H9 (cell line): ENCODE results near the gene TBX5. TPM values are rescaled to one million over a fixed set of nuclear protein-coding genes. Genes with fewer than 3 reads are reported as not detected.

Experiments used
- DNase-seq: peaks from one replicate; pipeline ENCODE4 v3.0.0-alpha.2; 2017
- H2AFZ ChIP-seq: one replicate; pipeline ENCODE4 v1.6.1; 2013; ENCODE audit warnings: mild to moderate bottlenecking, low read length, control low read depth, moderate library complexity
- H2AK5ac ChIP-seq: 2 replicates; pipeline ENCODE4 v1.6.1; 2013; ENCODE audit warnings: low read length, control low read depth, mixed read lengths; ENCODE audit not compliant: insufficient read length
- H2BK120ac ChIP-seq: one replicate; pipeline ENCODE4 v1.6.1; 2013; ENCODE audit warnings: low read depth, mild to moderate bottlenecking, low read length, control low read depth, inconsistent platforms; ENCODE audit not compliant: poor library complexity, severe bottlenecking
- H2BK12ac ChIP-seq: 2 replicates; pipeline ENCODE4 v1.6.1; 2013; ENCODE audit warnings: low read length, control low read depth, mixed read lengths, low read depth; ENCODE audit not compliant: insufficient read length
- H2BK15ac ChIP-seq: 2 replicates; pipeline ENCODE4 v1.6.1; 2013; ENCODE audit warnings: low read depth, low read length, control low read depth
- H2BK20ac ChIP-seq: one replicate; pipeline ENCODE4 v1.6.1; 2013; ENCODE audit warnings: low read depth, mild to moderate bottlenecking, low read length, control low read depth, inconsistent platforms; ENCODE audit not compliant: poor library complexity, severe bottlenecking
- H2BK5ac ChIP-seq: 2 replicates; pipeline ENCODE4 v1.6.1; 2013; ENCODE audit warnings: low read length, control low read depth, mixed read lengths; ENCODE audit not compliant: insufficient read length
- H3K14ac ChIP-seq: 2 replicates; pipeline ENCODE4 v1.6.1; 2013; ENCODE audit warnings: low read length, control low read depth; ENCODE audit not compliant: insufficient read depth
- H3K18ac ChIP-seq: 2 replicates; pipeline ENCODE4 v1.6.1; 2013; ENCODE audit warnings: low read depth, mild to moderate bottlenecking, mixed read lengths, low read length, control low read depth; ENCODE audit not compliant: insufficient read length
- H3K23ac ChIP-seq: 2 replicates; pipeline ENCODE4 v1.6.1; 2013; ENCODE audit warnings: low read length, control low read depth, mixed read lengths, low read depth; ENCODE audit not compliant: insufficient read length
- H3K23me2 ChIP-seq: 2 replicates; pipeline ENCODE4 v1.6.1; 2013; ENCODE audit warnings: low read depth, mild to moderate bottlenecking, mixed read lengths, low read length, control low read depth; ENCODE audit not compliant: insufficient read length, poor library complexity, severe bottlenecking
- H3K27ac ChIP-seq: 2 replicates; pipeline ENCODE4 v1.5.1; 2013; ENCODE audit warnings: low read length, control low read depth, mixed read lengths, low read depth; ENCODE audit not compliant: insufficient read length
- H3K27me3 ChIP-seq: 2 replicates; pipeline ENCODE4 v1.6.1; 2013; ENCODE audit warnings: low read length, control low read depth, inconsistent platforms; ENCODE audit not compliant: insufficient read depth
- H3K4ac ChIP-seq: 2 replicates; pipeline ENCODE4 v1.6.1; 2013; ENCODE audit warnings: low read depth, mild to moderate bottlenecking, control low read depth, inconsistent platforms, low read length, moderate library complexity
- H3K4me1 ChIP-seq: 2 replicates; pipeline ENCODE4 v1.6.1; 2013; ENCODE audit warnings: low read length, control low read depth, inconsistent platforms; ENCODE audit not compliant: insufficient read depth
- H3K4me2 ChIP-seq: 2 replicates; pipeline ENCODE4 v1.6.1; 2013; ENCODE audit warnings: low read length, control low read depth, mixed read lengths; ENCODE audit not compliant: insufficient read length, insufficient read depth
- H3K56ac ChIP-seq: 2 replicates; pipeline ENCODE4 v1.6.1; 2013; ENCODE audit warnings: low read depth, mild to moderate bottlenecking, mixed read lengths, low read length, control low read depth; ENCODE audit not compliant: insufficient read length
- H3K79me1 ChIP-seq: 2 replicates; pipeline ENCODE4 v1.6.1; 2013; ENCODE audit warnings: low read depth, mild to moderate bottlenecking, moderate library complexity, low read length, control low read depth, inconsistent platforms; ENCODE audit not compliant: insufficient read depth, poor library complexity, severe bottlenecking
- H3K79me2 ChIP-seq: 2 replicates; pipeline ENCODE4 v1.6.1; 2013; ENCODE audit warnings: low read length, control low read depth, inconsistent platforms; ENCODE audit not compliant: insufficient read depth
- H3K9ac ChIP-seq: 2 replicates; pipeline ENCODE4 v1.6.1; 2013; ENCODE audit warnings: low read length, control low read depth, mixed read lengths; ENCODE audit not compliant: insufficient read length; ENCODE audit errors: extremely low read depth
- H3K9me3 ChIP-seq: one replicate; pipeline ENCODE4 v1.6.1; 2013; ENCODE audit warnings: low read depth, low read length, inconsistent platforms; ENCODE audit not compliant: control insufficient read depth
- H3T11ph ChIP-seq: one replicate; pipeline ENCODE4 v1.6.1; 2013; ENCODE audit warnings: mild to moderate bottlenecking, low read length, control low read depth, inconsistent platforms
- H4K20me1 ChIP-seq: one replicate; pipeline ENCODE4 v1.6.1; 2013; ENCODE audit not compliant: control insufficient read depth, insufficient read length, insufficient read depth
- H4K5ac ChIP-seq: 2 replicates; pipeline ENCODE4 v1.6.1; 2013; ENCODE audit warnings: low read depth, mild to moderate bottlenecking, mixed read lengths, low read length, control low read depth; ENCODE audit not compliant: insufficient read length
- H4K8ac ChIP-seq: replicated peaks from 2 replicates; pipeline ENCODE4 v1.6.1; 2013; ENCODE audit warnings: low read length, control low read depth, mixed read lengths, low read depth; ENCODE audit not compliant: insufficient read length
- H4K91ac ChIP-seq: 2 replicates; pipeline ENCODE4 v1.6.1; 2013; ENCODE audit warnings: low read depth, mild to moderate bottlenecking, moderate library complexity, mixed read lengths, low read length, control low read depth; ENCODE audit not compliant: insufficient read length
- H3K27ac Mint-ChIP-seq, 3 experiments: 2 replicates in 2 of 3; 3 replicates in 1 of 3; pipeline ENCODE4 v1.8.0; 2020 to 2021; ENCODE audit warnings: mixed read lengths in 3 of 3, mild to moderate bottlenecking in 1 of 3, moderate library complexity in 1 of 3
- H3K27me3 Mint-ChIP-seq: 2 replicates; pipeline ENCODE4 v1.8.0; 2021; ENCODE audit warnings: low read depth, mild to moderate bottlenecking, moderate library complexity, mixed read lengths
- H3K36me3 Mint-ChIP-seq, 3 experiments: 2 replicates in 2 of 3; 3 replicates in 1 of 3; pipeline ENCODE4 v1.8.0; 2020 to 2021; ENCODE audit warnings: low read depth in 3 of 3, mixed read lengths in 3 of 3; ENCODE audit not compliant: insufficient read depth in 1 of 3
- H3K4me1 Mint-ChIP-seq, 2 experiments: 2 replicates each; pipeline ENCODE4 v1.8.0; 2020; ENCODE audit warnings: mixed read lengths in 2 of 2
- H3K4me3 Mint-ChIP-seq, 2 experiments: 2 replicates in 1 of 2; 3 replicates in 1 of 2; pipeline ENCODE4 v1.8.0; 2020 to 2021; ENCODE audit warnings: mild to moderate bottlenecking in 2 of 2, mixed read lengths in 2 of 2, moderate library complexity in 1 of 2
- H3K9me3 Mint-ChIP-seq, 2 experiments: 2 replicates in 1 of 2; 3 replicates in 1 of 2; pipeline ENCODE4 v1.8.0; 2020; ENCODE audit warnings: mild to moderate bottlenecking in 2 of 2, mixed read lengths in 2 of 2, moderate library complexity in 1 of 2
- CTCF ChIP-seq: fragments of 200-600 bp; sonication (generic); conservative IDR thresholded peaks from 3 replicates; pipeline ENCODE4 v1.8.0; 2021; ENCODE audit warnings: antibody characterized with exemption, mild to moderate bottlenecking
- WGBS: extraction: QIAGEN DNeasy Blood & Tissue Kit; methylation state at CpG from one replicate; pipeline ENCODE4 v1.1.7; 2013; ENCODE audit warnings: missing lambda C conversion rate, low lambda C conversion rate, mixed read lengths; ENCODE audit not compliant: insufficient read length; ENCODE audit errors: extremely low coverage; 5-methylcytosine and 5-hydroxymethylcytosine counted together
- total RNA-seq: library from RNA; stranded (reverse); gene quantifications from 2 replicates; pipeline ENCODE4 v1.2.1, GENCODE V29; 2021

TBX5 gene
- total RNA-seq, 1 experiment from 2014 or later = not detected

- Histone ChIP-seq H2BK120ac (no peak overlapping the region), H3K27me3 (peaks cover 88% of the 10 kb centered on the region), H2BK5ac (no peak overlapping the region), H3K9ac (no peak overlapping the region), H2BK12ac (no peak overlapping the region), H4K20me1 (no peaks in the 10 kb centered on the region), H3K79me2 (no peaks in the 10 kb centered on the region), H3K23ac (no peak overlapping the region), H4K91ac (no peak overlapping the region), H3K4me1 (no peaks in the 10 kb centered on the region), H2AK5ac (no peak overlapping the region), H2BK20ac (no peak overlapping the region), H3K79me1 (no peaks in the 10 kb centered on the region), H3K14ac (no peak overlapping the region), H4K5ac (no peak overlapping the region), H2AFZ (no peak overlapping the region), H2BK15ac (no peak overlapping the region), H3K23me2 (no peaks in the 10 kb centered on the region), H4K8ac (no peak overlapping the region), H3K4me2 (no peak overlapping the region), H3K56ac (no peak overlapping the region), H3K9me3 (peaks cover 14% of the 10 kb centered on the region), H3K4ac (no peak overlapping the region), H3T11ph (no peak overlapping the region), H3K27ac (no peak overlapping the region), H3K18ac (no peak overlapping the region)
- peaks cover 99% of the 10 kb centered on the region for H3K27me3 Mint-ChIP-seq
- no peak overlapping the region for H3K27ac Mint-ChIP-seq
- H3K36me3 Mint-ChIP-seq = peaks cover 0 to 3% (median 0%) of the 10 kb centered on the region in 3 experiments; a peak in 3 of 7 replicates
- peak overlapping the region in 1 of 2 experiments; percentile 25; a peak in 3 of 5 replicates for H3K4me3 Mint-ChIP-seq
- peaks cover 8 to 25% of the 10 kb centered on the region in 2 experiments for H3K4me1 Mint-ChIP-seq
- no CpG with 5 or more reads among the region's 19 CpGs for WGBS
- no peak for TF ChIP-seq CTCF
- peaks cover 9 to 13% of the 10 kb centered on the region in 2 experiments for H3K9me3 Mint-ChIP-seq
- no peak for DNase-seq
These were observed 33.9 kb upstream of the TBX5 start for GRCh38 chr12:114439817-114440216.
